22Rv1 (cell line): ENCODE results near the gene PCARE.

Experiments
- ZFX ChIP-seq: fragments of 450-650 bp; IDR thresholded peaks from 2 replicates; pipeline ENCODE4 v1.6.1; 2017; ENCODE audit warnings: antibody characterized with exemption, borderline replicate concordance
- TF ChIP-seq, protein P1 (sequence below): fragments of 450-650 bp; IDR thresholded peaks from 2 replicates; pipeline ENCODE4 v1.5.1; 2017; ENCODE audit warnings: mild to moderate bottlenecking

DNA sequence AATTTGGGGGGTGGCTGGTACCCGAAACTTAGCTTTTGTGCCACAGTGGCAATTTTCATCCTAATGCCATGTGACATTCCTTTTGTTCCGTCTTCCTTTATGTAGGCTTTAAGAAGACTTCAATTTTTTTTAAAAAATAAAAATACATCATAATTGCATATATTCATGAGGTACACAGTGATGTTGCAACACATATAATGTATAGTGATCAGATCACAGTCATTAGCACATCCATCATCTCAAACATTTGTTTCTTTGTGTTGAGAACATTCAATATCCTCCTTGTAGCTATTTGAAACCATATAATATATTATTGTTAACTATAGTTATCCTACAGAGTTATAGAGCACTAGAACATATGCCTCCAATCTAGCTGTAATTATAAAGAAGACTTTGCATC is 34.9 kb upstream of the PCARE start:
- TF ChIP-seq, protein P1, sequence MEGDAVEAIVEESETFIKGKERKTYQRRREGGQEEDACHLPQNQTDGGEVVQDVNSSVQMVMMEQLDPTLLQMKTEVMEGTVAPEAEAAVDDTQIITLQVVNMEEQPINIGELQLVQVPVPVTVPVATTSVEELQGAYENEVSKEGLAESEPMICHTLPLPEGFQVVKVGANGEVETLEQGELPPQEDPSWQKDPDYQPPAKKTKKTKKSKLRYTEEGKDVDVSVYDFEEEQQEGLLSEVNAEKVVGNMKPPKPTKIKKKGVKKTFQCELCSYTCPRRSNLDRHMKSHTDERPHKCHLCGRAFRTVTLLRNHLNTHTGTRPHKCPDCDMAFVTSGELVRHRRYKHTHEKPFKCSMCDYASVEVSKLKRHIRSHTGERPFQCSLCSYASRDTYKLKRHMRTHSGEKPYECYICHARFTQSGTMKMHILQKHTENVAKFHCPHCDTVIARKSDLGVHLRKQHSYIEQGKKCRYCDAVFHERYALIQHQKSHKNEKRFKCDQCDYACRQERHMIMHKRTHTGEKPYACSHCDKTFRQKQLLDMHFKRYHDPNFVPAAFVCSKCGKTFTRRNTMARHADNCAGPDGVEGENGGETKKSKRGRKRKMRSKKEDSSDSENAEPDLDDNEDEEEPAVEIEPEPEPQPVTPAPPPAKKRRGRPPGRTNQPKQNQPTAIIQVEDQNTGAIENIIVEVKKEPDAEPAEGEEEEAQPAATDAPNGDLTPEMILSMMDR: no peak
- TF ChIP-seq ZFX: no peak
